T47D (cell line): ENCODE measurements around the gene RAB11FIP2.

ENCODE experiments used
- DNase-seq, 2 experiments: peaks; one replicate each; pipeline versions ENCODE4 v3.0.0 to v3.0.0-alpha.2; 2011 to 2012; ENCODE audit warnings: low read depth in 1 of 2, low spot score in 1 of 2
- JUND ChIP-seq: IDR thresholded peaks from 2 replicates; pipeline ENCODE4 v1.6.1; 2012; ENCODE audit warnings: low read depth
- in situ Hi-C: cut with HindIII; loops from 2 replicates; pipeline ENCODE4 v1.10.0; 2016; ENCODE audit warnings: low sequenced_read_pairs, low pct_unique_long_range_greater_than_20kb

RAB11FIP2 gene

DNA sequence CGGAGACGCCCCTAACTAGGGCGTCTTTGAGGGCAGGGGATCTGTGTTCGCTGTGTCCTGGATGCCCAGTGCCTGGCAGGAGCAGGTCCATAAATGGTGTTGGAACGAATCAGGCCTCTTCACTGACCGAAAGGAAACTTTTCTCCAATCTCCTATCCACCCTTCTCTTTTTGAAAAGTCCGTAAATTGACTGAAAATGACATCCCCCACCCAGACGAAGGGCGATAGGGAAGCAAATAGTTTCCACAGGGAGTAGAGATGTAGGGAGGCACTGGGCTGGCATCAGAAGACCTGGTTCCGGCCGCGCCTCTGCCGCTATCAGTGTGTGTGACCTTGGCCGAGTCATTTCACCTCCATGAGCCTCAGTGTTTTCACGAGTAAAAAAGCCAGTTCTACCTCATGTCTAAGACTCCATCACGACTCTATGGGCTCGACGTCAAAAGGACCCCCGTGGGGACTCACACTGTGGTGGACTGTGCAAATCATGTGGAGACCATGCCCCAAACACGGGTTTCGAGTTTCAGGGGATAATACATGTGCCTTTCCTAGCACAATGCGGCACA lies 497 bp upstream of the RAB11FIP2 start:
- no peak for TF ChIP-seq JUND
- DNase-seq = no peak
- in situ Hi-C loops = no loop called here

DNA sequence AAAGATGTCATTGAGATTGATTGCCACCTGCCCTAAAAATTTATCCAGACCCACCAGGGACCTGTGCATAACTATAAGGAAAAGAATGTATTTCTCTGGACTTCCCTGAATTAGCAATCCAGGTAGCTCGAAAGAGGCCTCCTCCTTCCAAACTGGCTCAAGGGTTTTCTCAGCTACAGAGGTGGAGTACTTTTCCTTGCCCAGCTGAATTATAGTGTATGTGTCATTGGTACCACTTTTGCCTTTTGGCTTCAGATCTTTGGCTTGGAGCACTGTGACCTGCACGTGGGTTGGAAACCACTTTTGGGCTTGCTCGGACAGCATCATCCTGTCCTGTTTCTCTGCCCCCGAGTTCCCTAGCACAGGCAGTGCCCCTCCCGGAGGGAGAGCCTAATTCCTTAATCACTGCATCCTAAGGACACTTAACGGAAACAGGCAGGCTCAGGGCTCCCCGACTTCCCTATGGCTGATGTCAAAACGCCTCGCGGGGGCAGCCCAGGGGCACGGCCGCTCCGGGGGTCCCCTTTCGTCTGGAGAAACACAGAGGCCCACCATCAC lies 825 bp downstream of the RAB11FIP2 start:
- DNase-seq = peak in 1 of 2 experiments; percentile 40
- in situ Hi-C loops = no loop called here

DNA sequence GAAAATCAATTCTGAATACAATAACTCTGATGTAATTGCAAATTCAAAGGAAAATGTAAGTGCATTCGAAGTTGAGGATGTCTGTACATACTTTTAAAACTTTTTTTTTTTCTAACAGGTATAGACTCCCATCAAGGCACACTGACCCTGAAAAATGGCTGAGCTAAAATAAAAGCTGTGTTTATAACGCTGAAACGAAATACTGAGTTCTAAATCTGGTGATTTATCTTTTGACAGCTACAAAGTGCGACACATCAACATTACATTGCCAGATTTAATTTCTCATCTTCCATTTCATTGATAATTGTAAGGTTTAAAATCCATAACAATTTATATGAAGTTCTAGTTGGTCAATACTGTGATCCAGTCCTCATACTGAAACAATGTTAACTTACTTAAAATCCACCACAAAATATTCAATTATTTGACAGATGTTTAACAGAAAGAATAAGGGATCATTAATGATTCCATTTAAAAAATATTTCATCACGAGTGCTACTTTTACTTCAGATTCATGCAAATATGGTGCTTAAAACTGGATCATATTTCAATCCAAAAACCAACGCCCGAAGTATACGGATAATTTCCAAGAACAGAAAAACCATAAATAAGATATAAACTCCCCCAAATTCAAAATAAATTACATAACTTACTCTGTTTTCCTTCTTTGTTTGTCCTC lies 1.4 kb downstream of the RAB11FIP2 start:
- TF ChIP-seq JUND = no peak
- in situ Hi-C loops = no loop called here
- DNase-seq = no peak

More for the DNA sequence above, 825 bp downstream of the RAB11FIP2 start:
- no peak for TF ChIP-seq JUND

DNA sequence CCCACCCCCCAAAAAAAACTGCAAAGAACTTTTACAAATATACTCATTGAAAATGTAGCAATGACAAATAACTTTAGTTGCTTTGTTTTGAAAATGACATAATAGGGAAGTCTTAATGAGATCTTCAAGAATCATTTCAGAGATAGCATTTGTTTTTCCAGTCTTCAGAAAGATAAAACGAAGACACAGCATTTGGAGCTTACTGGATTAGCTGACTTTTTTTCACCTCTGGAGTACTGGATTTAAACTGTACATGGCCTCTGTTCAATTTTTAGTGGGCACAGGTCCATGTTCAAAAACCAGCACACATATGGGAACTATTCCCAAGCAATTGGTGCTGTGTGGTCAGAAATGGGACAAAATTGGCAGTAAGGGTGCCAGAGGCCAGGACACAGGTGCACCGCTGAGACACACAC lies 3.9 kb downstream of the RAB11FIP2 start:
- DNase-seq = no peak
- in situ Hi-C loops = no loop called here
- TF ChIP-seq JUND = no peak

DNA sequence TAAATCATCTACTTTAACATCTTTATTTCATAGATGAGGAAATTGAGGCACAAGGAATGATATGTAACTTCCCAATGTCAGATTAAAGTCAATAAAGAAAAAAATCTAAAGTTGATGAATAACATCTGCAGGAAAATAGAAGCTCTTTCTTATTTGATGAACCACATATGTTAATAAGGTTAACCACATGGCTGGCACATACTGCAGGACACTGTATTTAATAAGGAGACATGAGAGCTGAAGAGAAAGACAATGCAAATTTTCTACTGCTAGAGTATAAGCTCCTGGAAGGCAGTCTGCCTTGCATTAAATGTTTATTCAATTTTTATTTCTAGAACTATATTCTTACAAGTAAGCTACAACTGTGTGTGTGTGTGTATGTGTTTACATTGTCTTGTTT lies 4.4 kb downstream of the RAB11FIP2 start:
- in situ Hi-C loops = no loop called here
- DNase-seq = no peak
- no peak for TF ChIP-seq JUND

DNA sequence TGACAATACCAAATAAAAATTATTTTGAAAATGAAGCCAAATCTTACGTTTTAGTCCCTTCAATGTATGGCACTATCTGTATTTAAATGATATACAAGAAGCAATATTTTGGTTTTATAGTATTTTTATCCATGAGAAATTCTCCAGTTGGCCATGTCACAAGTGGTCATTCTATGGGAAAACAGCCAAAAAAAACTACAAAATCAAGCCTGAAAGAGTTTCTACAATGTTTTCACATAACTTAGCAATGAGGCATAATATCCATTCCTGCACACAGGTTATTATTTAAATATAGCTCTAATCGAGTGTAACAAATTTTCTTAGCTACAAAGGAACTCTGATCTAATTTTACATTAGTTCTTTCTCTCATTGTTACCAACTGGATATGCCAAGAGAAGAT lies 5.4 kb downstream of the RAB11FIP2 start:
- TF ChIP-seq JUND = no peak
- in situ Hi-C loops = no loop called here
- DNase-seq = no peak

DNA sequence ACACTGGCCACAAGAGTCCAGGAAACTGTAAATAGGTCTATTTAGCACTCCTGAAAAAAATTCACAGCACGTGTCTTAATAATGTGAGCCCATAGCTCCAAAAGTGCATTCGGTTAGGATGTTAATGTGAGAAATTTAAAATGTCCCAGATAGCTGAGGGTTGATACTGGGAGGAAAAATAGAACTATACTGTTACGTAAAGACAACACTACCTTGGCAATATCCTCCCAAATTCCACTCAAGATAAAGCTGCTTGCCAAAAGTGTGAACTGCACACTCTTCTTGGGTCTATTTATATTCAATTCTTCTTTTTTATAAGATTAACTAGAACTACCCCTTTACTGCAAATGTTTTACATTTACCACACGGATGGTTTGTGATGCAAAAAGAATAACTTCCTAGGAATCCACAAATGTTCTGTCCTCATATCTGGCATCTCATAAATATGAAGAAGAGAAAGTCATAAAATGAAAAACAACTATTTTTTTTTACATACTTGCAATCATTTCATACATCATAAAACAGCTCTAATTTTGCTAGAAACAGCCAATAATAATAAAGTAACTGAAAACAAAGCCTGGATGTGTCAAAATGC lies 10.4 kb downstream of the RAB11FIP2 start:
- DNase-seq = no peak
- in situ Hi-C loops = no loop called here
- no peak for TF ChIP-seq JUND

DNA sequence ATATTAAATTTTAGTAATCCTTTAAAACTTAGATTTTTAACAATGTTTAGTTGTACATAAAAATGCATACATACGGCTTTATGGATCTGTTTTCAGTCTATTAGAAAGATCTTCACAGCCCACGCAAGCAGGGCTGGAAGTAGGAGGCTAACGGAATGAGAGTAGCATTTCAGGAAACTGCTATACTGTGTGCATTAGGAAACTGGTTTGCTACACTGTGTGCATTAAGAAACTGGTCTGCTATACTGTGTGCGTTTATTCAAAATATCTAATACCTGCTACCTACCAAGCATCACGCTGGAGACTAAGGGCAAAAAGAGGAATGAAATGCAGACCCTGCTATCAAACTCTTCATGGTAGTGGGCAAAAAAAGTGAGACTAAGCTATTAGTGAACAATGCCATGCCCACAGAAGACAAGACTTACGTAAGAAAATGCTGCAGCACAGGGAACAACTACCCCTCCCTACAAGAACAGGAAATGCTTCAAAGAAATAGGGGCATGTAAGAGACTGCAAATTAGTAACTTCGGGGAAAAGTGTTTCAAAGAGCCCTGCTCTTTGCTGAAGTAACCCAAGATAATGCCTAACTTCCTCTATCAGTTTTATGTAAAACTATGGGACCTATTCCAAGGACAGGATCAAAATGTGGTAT lies 11.3 kb downstream of the RAB11FIP2 start:
- TF ChIP-seq JUND = no peak

DNA sequence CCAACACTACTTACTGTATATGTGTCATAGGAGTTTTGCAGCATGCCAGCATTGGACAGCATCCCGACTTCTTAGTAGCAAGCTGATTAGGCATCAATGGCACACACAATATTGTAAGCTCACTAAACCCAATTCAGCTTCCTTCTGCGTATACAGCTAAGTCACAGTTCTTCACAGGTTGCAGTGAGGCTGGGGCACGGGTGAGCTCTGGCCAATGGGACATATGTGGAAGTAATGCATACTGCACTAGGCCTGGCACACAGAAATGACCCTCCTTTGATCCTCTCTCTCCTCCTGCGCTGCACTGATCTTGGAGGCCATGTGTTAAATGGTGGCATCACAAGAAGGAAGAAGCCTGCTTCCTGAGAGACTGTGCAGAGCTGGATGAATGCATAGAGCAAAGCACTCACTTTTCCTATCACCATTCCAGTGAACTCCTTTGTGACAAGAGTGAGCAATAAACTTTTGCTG lies 11.9 kb downstream of the RAB11FIP2 start:
- in situ Hi-C loops = no loop called here
- TF ChIP-seq JUND = no peak
- DNase-seq = no peak

More for the DNA sequence above, 11.3 kb downstream of the RAB11FIP2 start:
- in situ Hi-C loops = no loop called here
- no peak for DNase-seq

DNA sequence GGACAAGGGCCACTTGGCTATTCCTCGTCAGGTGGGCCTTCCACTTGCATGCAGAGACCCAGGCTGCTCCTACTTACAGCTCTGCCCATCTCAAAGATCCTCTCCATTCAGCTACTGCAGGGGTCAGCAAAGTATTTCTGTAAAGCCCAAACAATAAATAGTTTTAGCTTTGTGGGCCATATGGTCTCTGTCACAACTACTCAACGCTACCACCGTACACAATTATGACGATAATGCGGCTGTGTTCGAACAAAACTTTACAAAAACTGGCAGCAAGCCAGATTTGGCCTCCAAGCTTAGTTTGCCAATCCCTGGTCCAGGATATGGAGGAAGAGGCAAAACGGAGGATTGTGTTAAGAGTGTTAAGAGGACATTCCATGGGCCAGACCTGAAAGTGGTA lies 12.8 kb downstream of the RAB11FIP2 start:
- in situ Hi-C loops = no loop called here
- peak in 1 of 2 experiments; percentile 1 for DNase-seq
- no peak for TF ChIP-seq JUND

DNA sequence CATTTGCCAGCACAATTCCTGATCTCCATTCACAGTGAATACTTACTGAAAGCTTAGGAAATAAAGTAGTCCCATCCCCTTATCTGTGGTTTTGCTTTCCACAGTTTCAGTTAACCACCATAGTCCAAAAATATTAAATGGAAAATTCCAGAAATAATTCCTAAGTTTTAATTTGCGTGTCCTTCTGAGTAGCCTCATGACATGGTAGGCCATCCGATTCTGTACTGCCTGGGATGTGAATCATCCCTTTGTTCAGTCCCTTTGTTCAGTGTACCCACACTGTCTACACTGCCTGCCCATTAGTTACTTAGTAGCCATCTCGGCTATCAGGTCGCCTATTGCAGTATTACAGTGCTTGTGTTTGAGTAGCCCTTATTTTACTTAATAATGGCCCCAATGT lies 14.2 kb downstream of the RAB11FIP2 start:
- TF ChIP-seq JUND = no peak
- no peak for DNase-seq
- in situ Hi-C loops = no loop called here

DNA sequence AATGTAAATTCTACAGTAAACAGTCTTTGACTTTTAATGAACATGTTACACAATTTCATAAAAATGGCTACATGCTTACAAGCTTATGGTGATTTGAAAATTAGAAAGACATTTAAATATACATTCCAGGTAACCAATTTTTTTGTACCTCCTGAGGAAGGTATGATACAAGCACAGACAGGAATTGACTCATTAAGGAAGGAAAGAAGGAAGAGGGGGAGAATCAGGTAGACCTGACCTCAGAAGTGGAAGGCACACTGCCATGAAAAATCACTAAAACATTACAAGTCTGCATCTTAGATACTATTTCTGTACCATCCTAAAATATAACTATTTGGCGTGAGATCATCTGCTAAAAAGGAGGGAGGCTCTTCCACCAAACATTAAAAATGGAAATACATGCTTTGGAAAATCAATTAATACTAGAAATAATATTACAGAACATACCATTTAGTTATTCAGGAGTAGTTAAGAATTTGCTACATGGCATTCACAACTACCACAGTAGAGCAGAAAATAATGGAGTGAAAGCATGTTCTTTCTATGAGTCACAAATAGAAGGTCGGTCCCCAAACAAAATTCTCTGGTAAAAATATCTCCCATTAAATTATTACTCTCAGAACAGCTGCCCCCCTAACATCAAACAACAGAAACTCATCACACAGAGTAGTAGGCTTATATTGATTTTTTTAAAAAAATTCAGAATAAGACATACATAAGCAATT lies 15.2 kb downstream of the RAB11FIP2 start:
- no peak for TF ChIP-seq JUND
- no peak for DNase-seq
- in situ Hi-C loops = no loop called here
